Mesendoderm (in vitro differentiated cells): ENCODE results near the gene TGIF2.
"Not testable (repeated sequence)": the region's sequence is repeated elsewhere in the genome, so short reads cannot be mapped to it uniquely, and the experiment has no call there.

ENCODE experiments used
- DNase-seq: peaks from one replicate; pipeline ENCODE4 v3.0.0; 2013
- H2AK5ac ChIP-seq: 2 replicates; pipeline ENCODE4 v1.6.1; 2013; ENCODE audit warnings: low read length, inconsistent platforms
- H2BK120ac ChIP-seq: 2 replicates; pipeline ENCODE4 v1.6.1; 2013; ENCODE audit warnings: low read depth, mild to moderate bottlenecking, low read length, moderate library complexity, mixed read lengths
- H2BK15ac ChIP-seq: replicated peaks from 2 replicates; pipeline ENCODE4 v1.6.1; 2013; ENCODE audit warnings: low read depth, mild to moderate bottlenecking, moderate library complexity
- H2BK5ac ChIP-seq: 2 replicates; pipeline ENCODE4 v1.6.1; 2013; ENCODE audit warnings: low read length, inconsistent platforms
- H3K18ac ChIP-seq: 2 replicates; pipeline ENCODE4 v1.6.1; 2013; ENCODE audit warnings: mild to moderate bottlenecking, low read length, mixed read lengths
- H3K23ac ChIP-seq: one replicate; pipeline ENCODE4 v1.6.1; 2013; ENCODE audit warnings: low read length
- H3K27ac ChIP-seq: 2 replicates; pipeline ENCODE4 v1.5.1; 2013; ENCODE audit warnings: low read depth, mild to moderate bottlenecking, inconsistent platforms, low read length, moderate library complexity
- H3K27me3 ChIP-seq: 2 replicates; pipeline ENCODE4 v1.6.1; 2013; ENCODE audit warnings: low read length, control low read depth, mild to moderate bottlenecking, inconsistent platforms; ENCODE audit not compliant: insufficient read depth, poor library complexity
- H3K36me3 ChIP-seq: 2 replicates; pipeline ENCODE4 v1.6.1; 2013; ENCODE audit warnings: low read length, inconsistent platforms; ENCODE audit not compliant: control insufficient read depth, insufficient read depth
- H3K4ac ChIP-seq: one replicate; pipeline ENCODE4 v1.6.1; 2013; ENCODE audit warnings: low read depth, mild to moderate bottlenecking, low read length, moderate library complexity
- H3K4me1 ChIP-seq: 2 replicates; pipeline ENCODE4 v1.6.1; 2013; ENCODE audit warnings: low read depth, low read length, inconsistent platforms; ENCODE audit not compliant: control insufficient read depth
- H3K4me2 ChIP-seq: 2 replicates; pipeline ENCODE4 v1.6.1; 2013; ENCODE audit warnings: low read length
- H3K4me3 ChIP-seq: 2 replicates; pipeline ENCODE4 v1.5.1; 2013; ENCODE audit warnings: mild to moderate bottlenecking, low read length
- H3K56ac ChIP-seq: one replicate; pipeline ENCODE4 v1.6.1; 2013; ENCODE audit warnings: low read length
- H3K79me1 ChIP-seq: 2 replicates; pipeline ENCODE4 v1.6.1; 2013; ENCODE audit warnings: low read length, inconsistent platforms
- H3K79me2 ChIP-seq: 2 replicates; pipeline ENCODE4 v1.6.1; 2013; ENCODE audit warnings: mild to moderate bottlenecking, low read length; ENCODE audit not compliant: control insufficient read depth, insufficient read depth
- H3K9ac ChIP-seq: 2 replicates; pipeline ENCODE4 v1.6.1; 2013; ENCODE audit warnings: low read length, inconsistent platforms
- H4K5ac ChIP-seq: one replicate; pipeline ENCODE4 v1.6.1; 2013; ENCODE audit warnings: low read length
- H4K8ac ChIP-seq: one replicate; pipeline ENCODE4 v1.6.1; 2013; ENCODE audit warnings: low read depth, mild to moderate bottlenecking, control low read depth, low read length, moderate library complexity
- WGBS: extraction: QIAGEN DNeasy Blood & Tissue Kit; methylation state at CpG from one replicate; pipeline ENCODE4 v1.1.7; 2013; ENCODE audit warnings: low lambda C conversion rate, missing lambda C conversion rate; ENCODE audit not compliant: insufficient coverage; ENCODE audit errors: extremely low coverage; 5-methylcytosine and 5-hydroxymethylcytosine counted together

The TGIF2 gene

GRCh38 chr20:36608388-36608728, 35.0 kb downstream of the TGIF2 start:
- not testable (repeated sequence) for H4K5ac ChIP-seq, H2BK120ac ChIP-seq, H2BK15ac ChIP-seq, DNase-seq, H3K56ac ChIP-seq, H3K27ac ChIP-seq, H3K4me3 ChIP-seq, H3K4me2 ChIP-seq, H2BK5ac ChIP-seq, H2AK5ac ChIP-seq, H4K8ac ChIP-seq, H3K4me1 ChIP-seq, H3K23ac ChIP-seq, H3K18ac ChIP-seq, H3K4ac ChIP-seq, H3K9ac ChIP-seq, H3K27me3 ChIP-seq
- Histone ChIP-seq H3K79me1 (peaks cover 11% of the 10 kb centered on the region), H3K36me3 (peaks cover 19% of the 10 kb centered on the region), H3K79me2 (peaks cover 25% of the 10 kb centered on the region)
- no CpG with 5 or more reads among the region's 6 CpGs for WGBS

GRCh38 chr20:36611625-36612024, 38.2 kb downstream of the TGIF2 start:
- Histone ChIP-seq H4K8ac (no peak overlapping the region), H3K56ac (no peak overlapping the region), H3K27me3 (no peaks in the 10 kb centered on the region), H2AK5ac (no peak overlapping the region), H4K5ac (no peak overlapping the region), H3K18ac (no peak overlapping the region), H3K4me2 (no peak overlapping the region), H2BK120ac (no peak overlapping the region), H3K4ac (no peak overlapping the region), H2BK5ac (no peak overlapping the region), H2BK15ac (no peak overlapping the region), H3K23ac (no peak overlapping the region), H3K4me3 (no peak overlapping the region), H3K36me3 (peaks cover 29% of the 10 kb centered on the region), H3K79me1 (peaks cover 7% of the 10 kb centered on the region), H3K79me2 (peaks cover 16% of the 10 kb centered on the region), H3K27ac (no peak overlapping the region), H3K9ac (no peak overlapping the region), H3K4me1 (no peaks in the 10 kb centered on the region)
- no peak for DNase-seq
- no CpG with 5 or more reads among the region's 5 CpGs for WGBS

- Histone ChIP-seq H3K27me3 (no peaks in the 10 kb centered on the region), H3K56ac (no peak overlapping the region), H3K36me3 (peaks cover 24% of the 10 kb centered on the region), H4K5ac (no peak overlapping the region), H3K4me1 (no peaks in the 10 kb centered on the region), H3K4me3 (no peak overlapping the region), H2BK15ac (no peak overlapping the region), H3K27ac (no peak overlapping the region), H2BK120ac (no peak overlapping the region), H3K79me2 (no peaks in the 10 kb centered on the region), H3K23ac (no peak overlapping the region), H3K9ac (no peak overlapping the region), H3K4me2 (no peak overlapping the region), H3K79me1 (no peaks in the 10 kb centered on the region), H3K18ac (no peak overlapping the region), H3K4ac (no peak overlapping the region), H2AK5ac (no peak overlapping the region), H4K8ac (no peak overlapping the region), H2BK5ac (no peak overlapping the region)
- no CpG with 5 or more reads among the region's 3 CpGs for WGBS
- DNase-seq, result no peak
Observed at GRCh38 chr20:36613974-36614373, 40.6 kb downstream of the TGIF2 start.

GRCh38 chr20:36614781-36615557, 41.6 kb downstream of the TGIF2 start:
- Histone ChIP-seq H2BK5ac (no peak overlapping the region), H2AK5ac (no peak overlapping the region), H3K56ac (no peak overlapping the region), H3K79me1 (no peaks in the 10 kb centered on the region), H2BK15ac (no peak overlapping the region), H3K4me3 (no peak overlapping the region), H3K23ac (no peak overlapping the region), H3K9ac (no peak overlapping the region), H3K79me2 (no peaks in the 10 kb centered on the region), H2BK120ac (no peak overlapping the region), H3K36me3 (peaks cover 21% of the 10 kb centered on the region), H3K4ac (no peak overlapping the region), H3K27me3 (no peaks in the 10 kb centered on the region), H3K18ac (no peak overlapping the region), H4K8ac (no peak overlapping the region), H3K4me1 (no peaks in the 10 kb centered on the region), H3K27ac (no peak overlapping the region), H4K5ac (no peak overlapping the region), H3K4me2 (no peak overlapping the region)
- no peak for DNase-seq
- no CpG with 5 or more reads among the region's 14 CpGs for WGBS

GRCh38 chr20:36620917-36621316, 47.5 kb downstream of the TGIF2 start:
- Histone ChIP-seq H3K18ac (no peak overlapping the region), H3K4me1 (no peaks in the 10 kb centered on the region), H3K27me3 (no peaks in the 10 kb centered on the region), H3K27ac (no peak overlapping the region), H2BK5ac (no peak overlapping the region), H3K23ac (no peak overlapping the region), H3K56ac (no peak overlapping the region), H2BK15ac (no peak overlapping the region), H3K4me3 (no peak overlapping the region), H3K4ac (no peak overlapping the region), H4K5ac (no peak overlapping the region), H3K9ac (no peak overlapping the region), H3K4me2 (no peak overlapping the region), H2AK5ac (no peak overlapping the region), H3K79me1 (no peaks in the 10 kb centered on the region), H3K36me3 (no peaks in the 10 kb centered on the region), H4K8ac (no peak overlapping the region), H2BK120ac (no peak overlapping the region), H3K79me2 (no peaks in the 10 kb centered on the region)
- DNase-seq, result no peak
- no CpG with 5 or more reads among the region's 5 CpGs for WGBS

GRCh38 chr20:36623444-36623843, 50.0 kb downstream of the TGIF2 start:
- no peak overlapping the region for H3K4ac ChIP-seq
- H3K4me1 ChIP-seq, result no peaks in the 10 kb centered on the region
- H3K79me1 ChIP-seq, result no peaks in the 10 kb centered on the region
- no peak overlapping the region for H4K5ac ChIP-seq
- H2BK120ac ChIP-seq, result no peak overlapping the region
- H3K18ac ChIP-seq, result no peak overlapping the region
- no peak overlapping the region for H2AK5ac ChIP-seq
- H3K27me3 ChIP-seq, result no peaks in the 10 kb centered on the region
- no CpG with 5 or more reads among the region's 2 CpGs for WGBS
- H3K36me3 ChIP-seq, result no peaks in the 10 kb centered on the region
- H3K79me2 ChIP-seq, result no peaks in the 10 kb centered on the region
- H3K56ac ChIP-seq, result no peak overlapping the region
- H2BK5ac ChIP-seq, result no peak overlapping the region
- no peak for DNase-seq
- H3K23ac ChIP-seq, result no peak overlapping the region
- no peak overlapping the region for H2BK15ac ChIP-seq
- no peak overlapping the region for H3K27ac ChIP-seq
- no peak overlapping the region for H3K4me2 ChIP-seq
- H3K9ac ChIP-seq, result no peak overlapping the region
- H3K4me3 ChIP-seq, result no peak overlapping the region
- no peak overlapping the region for H4K8ac ChIP-seq
